Duodenal mucosa (tissue), 2 donors: ENCODE data around the gene EIF1.

Experiments used
- H3K27ac ChIP-seq: one replicate; pipeline ENCODE4 v1.7.0; 2013; ENCODE audit warnings: low read depth, low read length
- H3K27me3 ChIP-seq, 2 donors: one replicate each; pipeline ENCODE4 v1.7.0; 2013; ENCODE audit warnings: low read length in 2 of 2, control low read depth in 1 of 2; ENCODE audit not compliant: insufficient read depth in 2 of 2, control insufficient read depth in 1 of 2
- H3K36me3 ChIP-seq, 2 donors: one replicate each; pipeline ENCODE4 v1.7.0; 2013; ENCODE audit warnings: low read length in 2 of 2, control low read depth in 1 of 2; ENCODE audit not compliant: insufficient read depth in 2 of 2, control insufficient read depth in 1 of 2
- H3K4me1 ChIP-seq, 2 donors: one replicate each; pipeline ENCODE4 v1.7.0; 2013; ENCODE audit warnings: low read length in 2 of 2, control low read depth in 1 of 2; ENCODE audit not compliant: insufficient read depth in 2 of 2, control insufficient read depth in 1 of 2
- H3K4me3 ChIP-seq, 2 donors: one replicate each; pipeline ENCODE4 v1.7.0; 2013; ENCODE audit warnings: low read length in 2 of 2, low read depth in 1 of 2
- H3K9ac ChIP-seq, 2 donors: one replicate each; pipeline ENCODE4 v1.7.0; 2013; ENCODE audit warnings: low read length in 2 of 2, low read depth in 1 of 2
- H3K9me3 ChIP-seq, 2 donors: one replicate each; pipeline ENCODE4 v1.7.0; 2013; ENCODE audit warnings: low read length in 2 of 2, control low read depth in 1 of 2; ENCODE audit not compliant: control insufficient read depth in 1 of 2

The EIF1 gene

GRCh38 chr17:41725134-41725533 is 36.4 kb downstream of the EIF1 start:
- H3K4me3 ChIP-seq: no peak overlapping the region
- H3K9ac ChIP-seq: no peak overlapping the region
- H3K27ac ChIP-seq: no peak overlapping the region
- H3K36me3 ChIP-seq: no peaks in the 10 kb centered on the region
- H3K27me3 ChIP-seq: no peaks in the 10 kb centered on the region
- H3K9me3 ChIP-seq: no peaks in the 10 kb centered on the region
- H3K4me1 ChIP-seq: no peaks in the 10 kb centered on the region

GRCh38 chr17:41728056-41728455 is 39.4 kb downstream of the EIF1 start:
- H3K4me3 ChIP-seq: no peak overlapping the region
- no peak overlapping the region for H3K27ac ChIP-seq
- no peak overlapping the region for H3K9ac ChIP-seq
- H3K36me3 ChIP-seq: no peaks in the 10 kb centered on the region
- no peaks in the 10 kb centered on the region for H3K4me1 ChIP-seq
- H3K9me3 ChIP-seq: no peaks in the 10 kb centered on the region
- peaks cover 12 to 17% of the 10 kb centered on the region in 2 donors for H3K27me3 ChIP-seq

- H3K9me3 ChIP-seq: no peaks in the 10 kb centered on the region
- peaks cover 27 to 34% of the 10 kb centered on the region in 2 donors for H3K27me3 ChIP-seq
- peaks cover 0 to 3% of the 10 kb centered on the region in 2 donors for H3K4me1 ChIP-seq
- no peak overlapping the region for H3K27ac ChIP-seq
- H3K4me3 ChIP-seq: no peak overlapping the region
- H3K36me3 ChIP-seq: no peaks in the 10 kb centered on the region
- H3K9ac ChIP-seq: no peak overlapping the region
Observed at GRCh38 chr17:41730479-41730878, 41.8 kb downstream of the EIF1 start.

- peaks cover 37 to 38% of the 10 kb centered on the region in 2 donors for H3K27me3 ChIP-seq
- no peak overlapping the region for H3K27ac ChIP-seq
- H3K4me1 ChIP-seq: peaks cover 0 to 3% of the 10 kb centered on the region in 2 donors
- H3K9ac ChIP-seq: no peak overlapping the region
- H3K9me3 ChIP-seq: no peaks in the 10 kb centered on the region
- H3K4me3 ChIP-seq: no peak overlapping the region
- no peaks in the 10 kb centered on the region for H3K36me3 ChIP-seq
Observed at GRCh38 chr17:41731836-41732235, 43.2 kb downstream of the EIF1 start.

- H3K27me3 ChIP-seq: peaks cover 38 to 42% of the 10 kb centered on the region in 2 donors
- no peak overlapping the region for H3K27ac ChIP-seq
- peak overlapping the region; percentile 43 to 53 for H3K4me3 ChIP-seq
- no peaks in the 10 kb centered on the region for H3K36me3 ChIP-seq
- H3K9ac ChIP-seq: no peak overlapping the region
- H3K9me3 ChIP-seq: no peaks in the 10 kb centered on the region
- peaks cover 0 to 3% of the 10 kb centered on the region in 2 donors for H3K4me1 ChIP-seq
Observed at GRCh38 chr17:41733348-41734138, 44.9 kb downstream of the EIF1 start.

- Histone ChIP-seq H3K27me3 (peaks cover 38 to 42% of the 10 kb centered on the region in 2 donors), H3K27ac (no peak within 1 kb of the TSS), H3K4me3 (peak within 1 kb of the TSS; percentile 43 to 53), H3K9ac (no peak within 1 kb of the TSS), H3K36me3 (no peaks in the 10 kb centered on the region), H3K4me1 (peaks cover 0 to 3% of the 10 kb centered on the region in 2 donors), H3K9me3 (no peaks in the 10 kb centered on the region)
Observed at GRCh38 chr17:41734139-41734948, 45.7 kb downstream of the EIF1 start, which contains the start of gene HAP1. Gene HAP1, minus strand, starts transcription at chr17:41734643. Its CDS starts 9 bp downstream, at chr17:41734634.

GRCh38 chr17:41734949-41735313 is 46.2 kb downstream of the EIF1 start:
- Histone ChIP-seq H3K27me3 (peaks cover 38 to 42% of the 10 kb centered on the region in 2 donors), H3K36me3 (no peaks in the 10 kb centered on the region), H3K4me1 (peaks cover 0 to 3% of the 10 kb centered on the region in 2 donors), H3K4me3 (peak overlapping the region; percentile 43 to 53), H3K27ac (no peak overlapping the region), H3K9me3 (no peaks in the 10 kb centered on the region), H3K9ac (no peak overlapping the region)

- no peaks in the 10 kb centered on the region for H3K9me3 ChIP-seq
- no peak overlapping the region for H3K27ac ChIP-seq
- H3K4me1 ChIP-seq: peaks cover 0 to 3% of the 10 kb centered on the region in 2 donors
- H3K36me3 ChIP-seq: no peaks in the 10 kb centered on the region
- H3K9ac ChIP-seq: no peak overlapping the region
- no peak overlapping the region for H3K4me3 ChIP-seq
- peaks cover 38 to 42% of the 10 kb centered on the region in 2 donors for H3K27me3 ChIP-seq
Observed at GRCh38 chr17:41735744-41736143, 47.1 kb downstream of the EIF1 start.

- H3K4me3 ChIP-seq: no peak overlapping the region
- H3K36me3 ChIP-seq: no peaks in the 10 kb centered on the region
- H3K9ac ChIP-seq: no peak overlapping the region
- no peaks in the 10 kb centered on the region for H3K9me3 ChIP-seq
- H3K27ac ChIP-seq: no peak overlapping the region
- peaks cover 28 to 37% of the 10 kb centered on the region in 2 donors for H3K27me3 ChIP-seq
- H3K4me1 ChIP-seq: peaks cover 0 to 3% of the 10 kb centered on the region in 2 donors
Observed at GRCh38 chr17:41736983-41737679, 48.4 kb downstream of the EIF1 start.

- H3K9ac ChIP-seq: no peak overlapping the region
- H3K36me3 ChIP-seq: no peaks in the 10 kb centered on the region
- H3K27me3 ChIP-seq: peaks cover 23 to 32% of the 10 kb centered on the region in 2 donors
- H3K27ac ChIP-seq: no peak overlapping the region
- H3K4me1 ChIP-seq: peaks cover 0 to 3% of the 10 kb centered on the region in 2 donors
- no peaks in the 10 kb centered on the region for H3K9me3 ChIP-seq
- H3K4me3 ChIP-seq: no peak overlapping the region
Observed at GRCh38 chr17:41737680-41738023, 49.0 kb downstream of the EIF1 start.
